Muscle layer of duodenum (tissue), 2 donors: ENCODE measurements around the gene ZNF552.

Source experiments
- H3K27ac ChIP-seq: one replicate; pipeline ENCODE4 v1.7.0; 2013; ENCODE audit warnings: mild to moderate bottlenecking, low read length
- H3K27me3 ChIP-seq: one replicate; pipeline ENCODE4 v1.7.0; 2013; ENCODE audit warnings: low read depth, mild to moderate bottlenecking, control low read depth, low read length
- H3K36me3 ChIP-seq, 2 donors: one replicate each; pipeline ENCODE4 v1.7.0; 2013; ENCODE audit warnings: low read length in 2 of 2, control low read depth in 1 of 2, mild to moderate bottlenecking in 1 of 2; ENCODE audit not compliant: insufficient read depth in 2 of 2, control insufficient read depth in 1 of 2
- H3K4me1 ChIP-seq, 2 donors: one replicate each; pipeline ENCODE4 v1.7.0; 2013; ENCODE audit warnings: low read length in 2 of 2, mild to moderate bottlenecking in 2 of 2, control low read depth in 1 of 2, moderate library complexity in 1 of 2; ENCODE audit not compliant: insufficient read depth in 2 of 2, control insufficient read depth in 1 of 2
- H3K4me3 ChIP-seq, 2 donors: one replicate each; pipeline ENCODE4 v1.7.0; 2013; ENCODE audit warnings: low read length in 2 of 2, low read depth in 1 of 2, mild to moderate bottlenecking in 1 of 2
- H3K9me3 ChIP-seq, 2 donors: one replicate each; pipeline ENCODE4 v1.7.0; 2013; ENCODE audit warnings: low read length in 2 of 2, control low read depth in 1 of 2, mild to moderate bottlenecking in 1 of 2; ENCODE audit not compliant: control insufficient read depth in 1 of 2
- donor health status: healthy.

Gene ZNF552

GRCh38 chr19:57769345-57770131, 45.2 kb downstream of the ZNF552 start, which contains the start of gene ZNF586:
Gene ZNF586, plus strand, starts transcription at chr19:57769676. Its CDS starts 167 bp downstream, at chr19:57769843.
- H3K27ac ChIP-seq = no peak within 1 kb of the TSS
- no peaks in the 10 kb centered on the region for H3K27me3 ChIP-seq
- peaks cover 0 to 28% of the 10 kb centered on the region in 2 donors for H3K9me3 ChIP-seq
- H3K4me3 ChIP-seq = peak within 1 kb of the TSS; percentile 69 to 75
- H3K36me3 ChIP-seq = peaks cover 4 to 42% of the 10 kb centered on the region in 2 donors
- H3K4me1 ChIP-seq = peaks cover 4 to 14% of the 10 kb centered on the region in 2 donors

GRCh38 chr19:57759096-57759495, 55.6 kb downstream of the ZNF552 start:
- peaks cover 21 to 57% of the 10 kb centered on the region in 2 donors for H3K9me3 ChIP-seq
- peaks cover 44 to 87% of the 10 kb centered on the region in 2 donors for H3K36me3 ChIP-seq
- H3K4me3 ChIP-seq = peak overlapping the region in 1 of 2 donors; percentile 42
- H3K4me1 ChIP-seq = no peaks in the 10 kb centered on the region
- H3K27ac ChIP-seq = no peak overlapping the region
- H3K27me3 ChIP-seq = no peaks in the 10 kb centered on the region

- no peaks in the 10 kb centered on the region for H3K4me1 ChIP-seq
- H3K27ac ChIP-seq = no peak overlapping the region
- peaks cover 32 to 63% of the 10 kb centered on the region in 2 donors for H3K9me3 ChIP-seq
- peaks cover 55 to 87% of the 10 kb centered on the region in 2 donors for H3K36me3 ChIP-seq
- no peaks in the 10 kb centered on the region for H3K27me3 ChIP-seq
- H3K4me3 ChIP-seq = peak overlapping the region in 1 of 2 donors; percentile 5
Observed at GRCh38 chr19:57757941-57758340, 56.8 kb downstream of the ZNF552 start.
